Immature natural killer cell (primary cell): ENCODE data around the gene CCL23. TPM values are rescaled to one million over a fixed set of nuclear protein-coding genes. Genes with fewer than 3 reads are reported as not detected.
A peak's percentile ranks its signal among the peaks of the same experiment; 100 is the strongest.
"Not testable (repeated sequence)": the region's sequence is repeated elsewhere in the genome, so short reads cannot be mapped to it uniquely, and the experiment has no call there.

ENCODE experiments used
- DNase-seq, 3 donors: peaks; one replicate each; pipeline ENCODE4 v3.0.0; 2022; ENCODE audit warnings: mixed read lengths in 1 of 3
- H3K27ac Mint-ChIP-seq, 6 donors: one replicate each; pipeline ENCODE4 v1.8.0; 2020; ENCODE audit warnings: mixed read lengths in 6 of 6, mild to moderate bottlenecking in 5 of 6, inconsistent platforms in 4 of 6, moderate library complexity in 3 of 6
- H3K27me3 Mint-ChIP-seq, 3 donors: one replicate each; pipeline ENCODE4 v1.8.0; 2020 to 2021; ENCODE audit warnings: low read depth in 3 of 3, mild to moderate bottlenecking in 3 of 3, mixed read lengths in 3 of 3, moderate library complexity in 3 of 3, inconsistent platforms in 1 of 3
- H3K36me3 Mint-ChIP-seq, 3 donors: one replicate each; pipeline ENCODE4 v1.8.0; 2020; ENCODE audit warnings: mixed read lengths in 3 of 3, inconsistent platforms in 2 of 3, mild to moderate bottlenecking in 2 of 3
- H3K4me1 Mint-ChIP-seq, 2 donors: one replicate each; pipeline ENCODE4 v1.8.0; 2020; ENCODE audit warnings: inconsistent platforms in 2 of 2, mild to moderate bottlenecking in 2 of 2, mixed read lengths in 2 of 2, moderate library complexity in 1 of 2
- H3K4me3 Mint-ChIP-seq, 5 donors: one replicate each; pipeline ENCODE4 v1.8.0; 2020; ENCODE audit warnings: mild to moderate bottlenecking in 5 of 5, mixed read lengths in 5 of 5, inconsistent platforms in 3 of 5, moderate library complexity in 3 of 5
- H3K9me3 Mint-ChIP-seq, 6 donors: one replicate each; pipeline ENCODE4 v1.8.0; 2020; ENCODE audit warnings: mild to moderate bottlenecking in 6 of 6, mixed read lengths in 6 of 6, inconsistent platforms in 4 of 6, moderate library complexity in 3 of 6
- polyA plus RNA-seq, 3 donors: library from polyadenylated mRNA; unstranded; fragments of 300-500 nt; fragmentation: Illumina TruSeq; gene quantifications; one replicate each; pipeline ENCODE4 v1.2.3, GENCODE V29; 2021

CCL23 gene
- polyA plus RNA-seq, 3 donors from 2014 or later: 0.60 to 2.6 (median 2.1) TPM

- H3K4me3 Mint-ChIP-seq: no peak overlapping the region
- peaks cover 0 to 3% (median 0%) of the 10 kb centered on the region in 3 donors for H3K36me3 Mint-ChIP-seq
- peaks cover 2 to 12% of the 10 kb centered on the region in 2 donors for H3K4me1 Mint-ChIP-seq
- H3K27me3 Mint-ChIP-seq: peaks cover 0 to 6% (median 5%) of the 10 kb centered on the region in 3 donors
- H3K9me3 Mint-ChIP-seq: peaks cover 0 to 1% (median 0%) of the 10 kb centered on the region in 6 donors
- peak overlapping the region in 1 of 6 donors; percentile 12 for H3K27ac Mint-ChIP-seq
- no peak for DNase-seq
Measured at GRCh38 chr17:36030956-36031355, 13.2 kb upstream of the CCL23 start.

DNA sequence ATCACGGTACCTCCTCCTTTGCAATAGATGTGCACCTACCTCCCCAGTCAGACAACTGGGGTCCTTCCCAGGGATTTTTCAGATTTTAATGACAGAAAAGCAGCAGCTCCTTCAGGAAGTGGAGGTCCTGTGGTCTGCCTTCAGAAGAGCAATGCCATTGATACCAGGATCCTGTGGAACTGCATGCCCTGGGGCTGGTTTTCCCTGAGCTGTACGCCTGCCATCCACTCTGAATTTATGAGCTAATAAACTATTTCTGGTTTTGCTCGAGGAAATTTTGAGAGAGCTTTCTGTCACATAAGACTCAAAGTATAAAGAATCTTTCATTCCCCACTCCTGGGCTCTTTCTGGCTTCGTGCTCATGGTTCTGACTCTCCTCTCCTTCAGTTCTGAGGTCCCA, 10.0 kb upstream of the CCL23 start:
- Mint-ChIP-seq H3K4me3 (no peak overlapping the region), H3K4me1 (no peaks in the 10 kb centered on the region), H3K27me3 (peaks cover 1 to 6% (median 5%) of the 10 kb centered on the region in 3 donors)

DNA sequence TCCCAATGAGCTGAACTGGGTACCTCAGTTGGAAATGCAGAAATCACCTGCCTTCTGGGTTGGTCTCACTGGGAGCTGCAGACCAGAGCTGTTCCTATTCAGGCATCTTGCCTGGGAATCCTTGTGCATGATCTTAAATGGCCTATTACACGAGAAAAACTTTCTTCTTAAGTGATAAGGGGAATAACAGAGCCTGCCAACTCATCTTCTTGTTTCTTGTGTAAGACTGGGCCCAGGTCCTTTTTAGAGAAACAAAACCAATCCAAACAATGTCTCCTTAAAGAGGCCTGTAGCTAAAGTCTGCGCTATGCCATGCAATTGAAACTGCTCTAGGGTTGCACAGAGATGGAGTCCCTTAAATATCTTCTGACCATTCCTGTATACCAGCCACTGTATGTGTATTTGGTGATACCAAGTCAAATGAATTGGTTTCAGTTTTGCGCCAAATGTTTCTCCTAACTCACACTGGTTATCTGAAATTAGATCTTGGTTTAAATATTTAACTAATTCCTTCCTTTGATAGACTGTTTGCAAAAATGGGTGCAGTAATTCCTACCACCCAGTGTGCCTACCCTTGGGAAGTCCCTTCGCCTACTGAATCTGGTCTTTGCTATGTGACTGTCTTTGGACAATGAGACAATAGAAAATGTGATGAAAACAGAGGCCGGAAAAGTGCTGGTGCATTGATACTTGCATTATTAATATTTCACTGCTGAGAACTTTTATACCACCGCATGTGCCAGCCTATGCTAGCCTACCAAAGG, 6.5 kb upstream of the CCL23 start:
- Mint-ChIP-seq H3K9me3 (peaks cover 0 to 2% (median 0%) of the 10 kb centered on the region in 6 donors), H3K4me3 (no peak overlapping the region), H3K27ac (peak overlapping the region in 1 of 6 donors; percentile 71), H3K36me3 (peaks cover 0 to 6% (median 6%) of the 10 kb centered on the region in 3 donors), H3K27me3 (peaks cover 0 to 4% (median 0%) of the 10 kb centered on the region in 3 donors), H3K4me1 (no peaks in the 10 kb centered on the region)
- no peak for DNase-seq

More for the DNA sequence above, 10.0 kb upstream of the CCL23 start:
- Mint-ChIP-seq H3K9me3 (peaks cover 0 to 2% (median 0%) of the 10 kb centered on the region in 6 donors), H3K36me3 (peaks cover 0 to 3% (median 0%) of the 10 kb centered on the region in 3 donors), H3K27ac (peak overlapping the region in 1 of 6 donors; percentile 24)
- no peak for DNase-seq

- no peak for DNase-seq
- Mint-ChIP-seq H3K27ac (no peak overlapping the region), H3K36me3 (peaks cover 0 to 6% (median 6%) of the 10 kb centered on the region in 3 donors), H3K27me3 (peaks cover 2 to 4% (median 2%) of the 10 kb centered on the region in 3 donors), H3K4me1 (peaks cover 14 to 18% of the 10 kb centered on the region in 2 donors), H3K9me3 (peaks cover 0 to 2% (median 0%) of the 10 kb centered on the region in 6 donors), H3K4me3 (no peak overlapping the region)
Measured at GRCh38 chr17:36019423-36019822, 1.7 kb upstream of the CCL23 start.

- H3K27ac Mint-ChIP-seq: no peak overlapping the region
- peaks cover 0 to 6% (median 0%) of the 10 kb centered on the region in 3 donors for H3K36me3 Mint-ChIP-seq
- H3K27me3 Mint-ChIP-seq: peaks cover 2% of the 10 kb centered on the region in 3 donors
Measured at GRCh38 chr17:36016555-36016954, 1.2 kb downstream of the CCL23 start.

GRCh38 chr17:36015895-36016294, 1.9 kb downstream of the CCL23 start:
- not testable (repeated sequence) for H3K36me3 Mint-ChIP-seq, H3K4me3 Mint-ChIP-seq, H3K27ac Mint-ChIP-seq, DNase-seq, H3K27me3 Mint-ChIP-seq, H3K9me3 Mint-ChIP-seq
- peaks cover 35 to 38% of the 10 kb centered on the region in 2 donors for H3K4me1 Mint-ChIP-seq

More at GRCh38 chr17:36016555-36016954, 1.2 kb downstream of the CCL23 start:
- Mint-ChIP-seq H3K4me1 (peaks cover 29 to 32% of the 10 kb centered on the region in 2 donors), H3K4me3 (no peak overlapping the region), H3K9me3 (no peaks in the 10 kb centered on the region)
- no peak for DNase-seq

DNA sequence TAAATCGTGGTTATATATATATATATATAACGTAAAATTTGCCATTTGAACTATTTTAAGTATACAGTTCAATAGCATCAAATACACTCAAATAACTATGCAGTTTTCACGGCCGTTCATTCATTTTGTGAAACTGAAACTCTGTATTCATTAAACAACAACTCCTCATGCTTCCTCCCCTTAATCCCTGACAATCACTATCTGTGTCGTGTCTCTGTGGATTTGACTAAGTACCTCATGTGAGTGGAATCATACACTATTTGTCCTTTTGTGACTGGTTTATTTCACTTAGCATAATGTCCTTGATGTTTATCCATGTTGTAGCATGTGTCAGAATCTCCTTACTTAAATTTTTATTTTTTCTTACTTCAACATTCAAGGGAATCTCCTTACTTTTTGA, 2.8 kb downstream of the CCL23 start:
- DNase-seq: no peak
- Mint-ChIP-seq H3K9me3 (no peaks in the 10 kb centered on the region), H3K27me3 (peaks cover 0 to 2% (median 2%) of the 10 kb centered on the region in 3 donors), H3K4me3 (no peak overlapping the region), H3K36me3 (no peaks in the 10 kb centered on the region), H3K27ac (peak overlapping the region in 1 of 6 donors; percentile 61), H3K4me1 (peaks cover 39 to 47% of the 10 kb centered on the region in 2 donors)

DNA sequence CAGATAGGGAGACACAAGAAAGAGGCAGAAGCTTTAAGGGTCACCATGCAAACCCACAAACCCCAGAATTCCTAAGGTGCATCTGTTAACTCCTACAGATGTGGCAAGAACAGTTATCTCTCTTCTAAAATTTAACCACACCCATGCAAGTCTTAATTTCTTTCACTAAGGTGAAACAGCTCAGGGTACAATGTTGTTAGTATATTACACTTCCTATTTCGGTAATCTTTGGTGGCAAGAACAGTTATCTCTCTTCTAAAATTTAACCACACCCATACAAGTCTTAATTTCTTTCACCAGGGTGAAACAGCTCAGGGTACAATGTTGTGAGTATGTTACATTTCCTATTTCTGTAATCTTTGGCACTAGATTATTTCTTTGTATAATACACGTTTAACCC, 6.6 kb downstream of the CCL23 start:
- peaks cover 35% of the 10 kb centered on the region in 2 donors for H3K4me1 Mint-ChIP-seq
- peak overlapping the region; percentile 14 to 51 (median 40) for H3K27ac Mint-ChIP-seq
- H3K36me3 Mint-ChIP-seq: no peaks in the 10 kb centered on the region
- H3K9me3 Mint-ChIP-seq: peaks cover 0 to 2% (median 0%) of the 10 kb centered on the region in 6 donors
- H3K27me3 Mint-ChIP-seq: peaks cover 0 to 2% (median under 1%) of the 10 kb centered on the region in 3 donors
- DNase-seq: no peak
- H3K4me3 Mint-ChIP-seq: peak overlapping the region in 3 of 5 donors; percentile 10 to 30 (median 19)

DNA sequence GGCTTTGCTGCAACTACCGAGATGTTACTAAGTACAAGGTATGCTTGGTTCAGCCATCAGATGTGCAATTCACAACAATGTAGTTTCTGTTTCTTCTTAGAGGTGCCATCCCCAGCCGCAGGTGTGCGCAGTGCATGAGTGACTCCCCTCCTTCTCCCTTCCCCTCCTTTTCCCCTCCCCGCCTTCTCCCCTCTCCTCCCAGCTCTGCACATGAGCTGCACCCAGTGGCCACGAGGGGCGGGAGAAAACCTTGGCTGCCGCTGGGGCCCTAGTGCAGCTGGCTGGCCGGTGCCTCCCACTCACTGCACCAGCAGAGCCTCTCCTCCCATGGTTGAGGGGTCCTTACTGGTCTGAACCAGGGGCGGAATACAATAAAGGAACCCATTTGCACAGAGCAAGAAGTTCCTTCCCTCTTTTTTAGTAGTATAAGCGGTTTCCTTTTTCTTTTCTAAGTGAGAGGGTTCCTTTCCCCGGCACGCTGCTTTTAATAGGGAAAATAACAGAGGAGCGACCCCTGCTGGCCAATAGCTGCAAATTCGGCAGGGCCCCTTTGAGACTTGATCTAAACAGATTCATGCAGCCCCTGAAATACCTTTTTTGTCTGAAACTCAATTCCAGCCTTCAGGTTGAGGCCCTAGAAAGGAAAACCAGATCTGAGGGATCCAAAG, 8.6 kb downstream of the CCL23 start:
- H3K4me3 Mint-ChIP-seq: no peak overlapping the region
- peak overlapping the region in 1 of 6 donors; percentile 85 for H3K27ac Mint-ChIP-seq
- no peaks in the 10 kb centered on the region for H3K36me3 Mint-ChIP-seq
- H3K27me3 Mint-ChIP-seq: peaks cover 0 to 4% (median 0%) of the 10 kb centered on the region in 3 donors
- DNase-seq: no peak
- peaks cover 52 to 54% of the 10 kb centered on the region in 2 donors for H3K4me1 Mint-ChIP-seq
- peaks cover 0 to 2% (median 0%) of the 10 kb centered on the region in 6 donors for H3K9me3 Mint-ChIP-seq

GRCh38 chr17:36004594-36005108, 13.1 kb downstream of the CCL23 start:
- DNase-seq: peak in 2 of 3 donors; percentile 18 to 27
- Mint-ChIP-seq H3K27me3 (peaks cover 0 to 4% (median 0%) of the 10 kb centered on the region in 3 donors), H3K4me3 (peak overlapping the region; percentile 2 to 73 (median 11)), H3K4me1 (peaks cover 30 to 37% of the 10 kb centered on the region in 2 donors), H3K27ac (peak overlapping the region; percentile 31 to 92 (median 88)), H3K36me3 (no peaks in the 10 kb centered on the region), H3K9me3 (peaks cover 0 to 2% (median 0%) of the 10 kb centered on the region in 6 donors)

DNA sequence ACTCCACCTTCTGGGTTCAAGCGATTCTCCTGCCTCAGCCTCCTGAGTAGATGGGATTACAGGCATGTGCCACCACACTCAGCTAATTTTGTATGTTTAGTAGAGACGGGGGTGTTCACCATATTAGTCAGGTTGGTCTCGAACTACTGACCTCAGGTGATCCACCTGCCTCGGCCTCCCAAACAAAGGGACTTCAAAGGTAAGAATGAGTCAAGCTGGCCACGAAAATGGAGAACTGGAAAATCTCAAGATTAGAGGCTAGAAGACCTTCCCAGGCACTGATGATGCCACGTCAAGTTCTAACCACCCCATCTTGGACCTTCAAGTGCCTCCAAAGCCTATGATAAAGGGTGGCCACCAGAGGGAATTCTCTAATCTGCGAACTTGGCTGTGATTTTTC, 15.1 kb downstream of the CCL23 start:
- H3K4me1 Mint-ChIP-seq: peaks cover 38 to 49% of the 10 kb centered on the region in 2 donors
- no peak for DNase-seq
- H3K4me3 Mint-ChIP-seq: no peak overlapping the region
- no peaks in the 10 kb centered on the region for H3K36me3 Mint-ChIP-seq
- H3K27me3 Mint-ChIP-seq: peaks cover 0 to 2% (median 0%) of the 10 kb centered on the region in 3 donors
- H3K9me3 Mint-ChIP-seq: peaks cover 0 to 2% (median 0%) of the 10 kb centered on the region in 6 donors
- no peak overlapping the region for H3K27ac Mint-ChIP-seq

GRCh38 chr17:36001862-36002603, 15.7 kb downstream of the CCL23 start:
- Mint-ChIP-seq H3K4me3 (no peak overlapping the region), H3K27ac (peak overlapping the region in 1 of 6 donors; percentile 49), H3K27me3 (peaks cover 0 to 2% (median 0%) of the 10 kb centered on the region in 3 donors), H3K4me1 (peaks cover 38 to 44% of the 10 kb centered on the region in 2 donors), H3K9me3 (peaks cover 0 to 2% (median 0%) of the 10 kb centered on the region in 6 donors), H3K36me3 (no peaks in the 10 kb centered on the region)
- no peak for DNase-seq
